ENCODE results near the gene STX10. TPM values are rescaled to one million over a fixed set of nuclear protein-coding genes. Genes with fewer than 3 reads are reported as not detected.
"Not testable (repeated sequence)": the region's sequence is repeated elsewhere in the genome, so short reads cannot be mapped to it uniquely, and the experiment has no call there.

STX10 gene
- total RNA-seq, 1 experiment from 2014 or later, result 179 TPM

GRCh38 chr19:13187419-13187818, 37.2 kb upstream of the STX10 start:
- DNase-seq (no peak), ATAC-seq (no peak)
- Histone ChIP-seq H3K9ac (ENCODE audit: low read length) (no peak overlapping the region), H3K27me3 (ENCODE audit: low read length) (no peaks in the 10 kb centered on the region), H3K4me2 (ENCODE audit: low read length) (no peak overlapping the region), H3F3A (ENCODE audit: low read length, unreplicated experiment) (no peaks in the 10 kb centered on the region), H2AFZ (ENCODE audit: low read length) (no peak overlapping the region), H4K20me1 (ENCODE audit: low read length) (no peaks in the 10 kb centered on the region), H3K36me3 (ENCODE audit: low read depth, low read length) (no peaks in the 10 kb centered on the region), H3K79me2 (ENCODE audit: low read length) (no peaks in the 10 kb centered on the region), H3K9me2 (replicated peaks; ENCODE audit: low read length) (no peaks in the 10 kb centered on the region), H3K4me3 (ENCODE audit: low read length) (no peak overlapping the region), H3K9me3 (ENCODE audit: low read length) (no peaks in the 10 kb centered on the region), H3K4me1 (ENCODE audit: insufficient read depth, low read length) (no peaks in the 10 kb centered on the region), H3K27ac (ENCODE audit: low read length) (no peak overlapping the region)
- ChIA-PET CTCF (no interaction called here), POLR2A (ENCODE audit: unreplicated experiment) (interaction anchor here (0.6 kb wide), 1 partner anchor 12 kb away, joined by 3 read pairs; no protein-coding TSS in a partner anchor)
- intact Hi-C loops (cut with micrococcal nuclease), result no loop called here
- no peak for TF ChIP-seq EZH2phosphoT487 (IDR thresholded peaks at IDR 0.05; ENCODE audit: borderline replicate concordance, low read length)
- no peak for TF ChIP-seq EZH2 (IDR thresholded peaks at IDR 0.05; ENCODE audit: low read length, unreplicated experiment)
- TF ChIP-seq, protein P1, sequence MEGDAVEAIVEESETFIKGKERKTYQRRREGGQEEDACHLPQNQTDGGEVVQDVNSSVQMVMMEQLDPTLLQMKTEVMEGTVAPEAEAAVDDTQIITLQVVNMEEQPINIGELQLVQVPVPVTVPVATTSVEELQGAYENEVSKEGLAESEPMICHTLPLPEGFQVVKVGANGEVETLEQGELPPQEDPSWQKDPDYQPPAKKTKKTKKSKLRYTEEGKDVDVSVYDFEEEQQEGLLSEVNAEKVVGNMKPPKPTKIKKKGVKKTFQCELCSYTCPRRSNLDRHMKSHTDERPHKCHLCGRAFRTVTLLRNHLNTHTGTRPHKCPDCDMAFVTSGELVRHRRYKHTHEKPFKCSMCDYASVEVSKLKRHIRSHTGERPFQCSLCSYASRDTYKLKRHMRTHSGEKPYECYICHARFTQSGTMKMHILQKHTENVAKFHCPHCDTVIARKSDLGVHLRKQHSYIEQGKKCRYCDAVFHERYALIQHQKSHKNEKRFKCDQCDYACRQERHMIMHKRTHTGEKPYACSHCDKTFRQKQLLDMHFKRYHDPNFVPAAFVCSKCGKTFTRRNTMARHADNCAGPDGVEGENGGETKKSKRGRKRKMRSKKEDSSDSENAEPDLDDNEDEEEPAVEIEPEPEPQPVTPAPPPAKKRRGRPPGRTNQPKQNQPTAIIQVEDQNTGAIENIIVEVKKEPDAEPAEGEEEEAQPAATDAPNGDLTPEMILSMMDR (conservative IDR thresholded peaks at IDR 0.05; ENCODE audit: low read depth, low read length), result no peak
- no TSS peak for BruUV-seq (replicated peaks)

DNA sequence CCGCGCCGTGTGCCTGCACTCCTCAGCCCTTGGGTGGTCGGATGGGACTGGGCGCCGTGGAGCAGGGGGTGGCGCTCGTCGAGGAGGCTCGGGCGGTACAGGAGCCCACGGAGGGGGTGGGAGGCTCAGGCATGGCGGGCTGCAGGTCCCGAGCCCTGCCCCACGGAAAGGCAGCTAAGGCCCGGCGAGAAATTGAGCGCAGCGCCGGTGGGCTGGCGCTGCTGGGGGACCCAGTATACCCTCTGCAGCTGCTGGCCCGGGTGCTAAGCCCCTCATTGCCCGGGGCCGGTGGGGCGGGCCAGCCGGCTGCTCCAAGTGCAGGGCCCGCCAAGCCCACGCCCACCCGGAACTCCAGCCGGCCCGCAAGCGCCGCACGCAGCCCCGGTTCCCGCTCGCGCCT, 36.5 kb upstream of the STX10 start:
- H3F3A ChIP-seq (ENCODE audit: low read length, unreplicated experiment); H3K27me3 ChIP-seq (ENCODE audit: low read length); H3K9me3 ChIP-seq (ENCODE audit: low read length); ATAC-seq; H3K9ac ChIP-seq (ENCODE audit: low read length); H3K4me3 ChIP-seq (ENCODE audit: low read length); H2AFZ ChIP-seq (ENCODE audit: low read length); intact Hi-C loops (cut with micrococcal nuclease); DNase-seq; H3K27ac ChIP-seq (ENCODE audit: low read length); BruUV-seq (replicated peaks); H3K79me2 ChIP-seq (ENCODE audit: low read length); H3K36me3 ChIP-seq (ENCODE audit: low read depth, low read length); CTCF ChIA-PET; H3K4me1 ChIP-seq (ENCODE audit: insufficient read depth, low read length); H3K9me2 ChIP-seq (replicated peaks; ENCODE audit: low read length); H3K4me2 ChIP-seq (ENCODE audit: low read length); H4K20me1 ChIP-seq (ENCODE audit: low read length): not testable (repeated sequence)
- POLR2A ChIA-PET (ENCODE audit: unreplicated experiment), result interaction anchor here (0.6 kb wide), 1 partner anchor 464 kb away, joined by 3 read pairs; no protein-coding TSS in a partner anchor

DNA sequence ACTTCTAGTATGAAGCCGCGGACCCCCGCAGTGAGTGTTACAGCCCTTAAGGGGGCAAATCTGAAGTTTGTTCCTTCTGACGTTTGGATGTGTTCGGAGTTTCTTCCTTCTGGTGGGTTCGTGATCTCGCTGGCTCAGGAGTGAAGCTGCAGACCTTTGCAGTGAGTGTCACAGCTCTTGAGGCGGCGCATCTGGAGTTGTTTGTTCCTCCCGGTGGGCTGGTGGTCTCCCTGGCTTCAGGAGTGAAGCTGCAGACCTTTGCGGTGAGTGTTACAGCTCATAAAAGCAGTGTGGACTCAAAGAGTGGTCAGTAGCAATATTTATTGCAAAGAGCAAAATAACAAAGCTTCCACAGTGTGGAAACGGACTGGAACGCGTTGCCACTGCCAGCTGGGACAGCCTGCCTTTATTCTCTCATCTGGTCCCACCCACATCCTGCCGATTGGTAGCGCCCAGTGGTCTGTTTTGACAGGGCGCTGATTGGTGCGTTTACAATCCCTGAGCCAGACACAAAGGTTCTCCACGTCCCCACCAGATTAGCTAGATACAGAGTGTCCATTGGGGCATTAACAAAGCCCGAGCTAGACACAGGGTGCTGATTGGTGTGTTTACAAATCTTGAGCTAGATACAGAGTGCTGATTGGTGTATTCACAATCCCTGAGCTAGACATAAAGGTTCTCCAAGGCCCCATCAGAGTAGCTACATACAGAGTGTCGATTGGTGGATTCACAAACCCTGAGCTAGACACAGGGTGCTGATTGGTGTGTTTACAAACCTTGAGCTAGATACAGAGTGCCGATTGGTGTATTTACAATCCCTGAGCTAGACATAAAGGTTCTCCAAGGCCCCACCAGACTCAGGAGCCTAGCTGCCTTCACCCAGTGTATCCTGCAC, 35.8 kb upstream of the STX10 start:
- H3F3A ChIP-seq (ENCODE audit: low read length, unreplicated experiment); H3K9ac ChIP-seq (ENCODE audit: low read length); H3K4me1 ChIP-seq (ENCODE audit: insufficient read depth, low read length); H3K27ac ChIP-seq (ENCODE audit: low read length); H3K4me2 ChIP-seq (ENCODE audit: low read length); H3K9me2 ChIP-seq (replicated peaks; ENCODE audit: low read length); H2AFZ ChIP-seq (ENCODE audit: low read length); H3K27me3 ChIP-seq (ENCODE audit: low read length); H3K9me3 ChIP-seq (ENCODE audit: low read length); H3K36me3 ChIP-seq (ENCODE audit: low read depth, low read length); H3K79me2 ChIP-seq (ENCODE audit: low read length); H3K4me3 ChIP-seq (ENCODE audit: low read length); BruUV-seq (replicated peaks); DNase-seq; intact Hi-C loops (cut with micrococcal nuclease); H4K20me1 ChIP-seq (ENCODE audit: low read length); CTCF ChIA-PET; ATAC-seq: not testable (repeated sequence)
- POLR2A ChIA-PET (ENCODE audit: unreplicated experiment), result interaction anchor here (0.6 kb wide), 2 partner anchors 464 to 1004 kb away, joined by 3 read pairs; no protein-coding TSS in a partner anchor

GRCh38 chr19:13184926-13185325, 34.8 kb upstream of the STX10 start:
- H3K9ac ChIP-seq (ENCODE audit: low read length); H2AFZ ChIP-seq (ENCODE audit: low read length); H3K36me3 ChIP-seq (ENCODE audit: low read depth, low read length); H3K9me3 ChIP-seq (ENCODE audit: low read length); H3K9me2 ChIP-seq (replicated peaks; ENCODE audit: low read length); BruUV-seq (replicated peaks); ATAC-seq; H3K79me2 ChIP-seq (ENCODE audit: low read length); CTCF ChIA-PET; H4K20me1 ChIP-seq (ENCODE audit: low read length); DNase-seq; H3K4me3 ChIP-seq (ENCODE audit: low read length); H3K4me1 ChIP-seq (ENCODE audit: insufficient read depth, low read length); H3F3A ChIP-seq (ENCODE audit: low read length, unreplicated experiment); POLR2A ChIA-PET (ENCODE audit: unreplicated experiment); H3K27ac ChIP-seq (ENCODE audit: low read length); intact Hi-C loops (cut with micrococcal nuclease); H3K4me2 ChIP-seq (ENCODE audit: low read length); H3K27me3 ChIP-seq (ENCODE audit: low read length): not testable (repeated sequence)
